Fibroblast of skin of scalp (primary cell): ENCODE measurements around the gene FAM43A.

Source experiments
- DNase-seq: peaks from one replicate; pipeline ENCODE4 v3.0.0-alpha.2; 2013

The FAM43A gene

DNA sequence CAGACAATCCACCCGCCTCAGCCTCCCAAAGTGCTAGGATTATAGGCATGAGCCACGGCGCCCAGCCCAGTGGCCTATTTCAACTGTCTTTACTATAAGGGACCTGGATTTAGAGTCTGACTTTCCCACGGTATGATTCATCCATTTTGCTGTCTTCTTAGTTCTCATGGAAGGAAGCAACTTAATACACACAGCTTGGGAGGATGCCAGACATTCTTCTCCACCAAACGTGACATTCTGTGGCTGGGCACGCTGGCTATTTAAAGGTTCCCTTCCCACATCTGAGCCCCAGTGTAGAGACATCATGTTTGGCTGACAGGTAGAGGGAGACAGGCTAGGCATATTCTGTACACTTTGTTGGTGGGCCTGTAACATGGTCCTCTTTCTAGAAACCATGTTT is 26.2 kb downstream of the FAM43A start:
- DNase-seq, result peak; percentile 98

- DNase-seq, result peak; percentile 50
Measured at GRCh38 chr3:194713299-194714136, 27.8 kb downstream of the FAM43A start.

- peak; percentile 67 for DNase-seq
Measured at GRCh38 chr3:194714137-194714455, 28.4 kb downstream of the FAM43A start.

GRCh38 chr3:194714564-194714963 is 28.9 kb downstream of the FAM43A start:
- DNase-seq, result peak; percentile 20

- no peak for DNase-seq
Measured at GRCh38 chr3:194715022-194715800, 29.5 kb downstream of the FAM43A start.

- DNase-seq, result no peak
Measured at GRCh38 chr3:194718079-194718478, 32.4 kb downstream of the FAM43A start.

GRCh38 chr3:194720048-194720447 is 34.4 kb downstream of the FAM43A start:
- DNase-seq, result no peak

DNA sequence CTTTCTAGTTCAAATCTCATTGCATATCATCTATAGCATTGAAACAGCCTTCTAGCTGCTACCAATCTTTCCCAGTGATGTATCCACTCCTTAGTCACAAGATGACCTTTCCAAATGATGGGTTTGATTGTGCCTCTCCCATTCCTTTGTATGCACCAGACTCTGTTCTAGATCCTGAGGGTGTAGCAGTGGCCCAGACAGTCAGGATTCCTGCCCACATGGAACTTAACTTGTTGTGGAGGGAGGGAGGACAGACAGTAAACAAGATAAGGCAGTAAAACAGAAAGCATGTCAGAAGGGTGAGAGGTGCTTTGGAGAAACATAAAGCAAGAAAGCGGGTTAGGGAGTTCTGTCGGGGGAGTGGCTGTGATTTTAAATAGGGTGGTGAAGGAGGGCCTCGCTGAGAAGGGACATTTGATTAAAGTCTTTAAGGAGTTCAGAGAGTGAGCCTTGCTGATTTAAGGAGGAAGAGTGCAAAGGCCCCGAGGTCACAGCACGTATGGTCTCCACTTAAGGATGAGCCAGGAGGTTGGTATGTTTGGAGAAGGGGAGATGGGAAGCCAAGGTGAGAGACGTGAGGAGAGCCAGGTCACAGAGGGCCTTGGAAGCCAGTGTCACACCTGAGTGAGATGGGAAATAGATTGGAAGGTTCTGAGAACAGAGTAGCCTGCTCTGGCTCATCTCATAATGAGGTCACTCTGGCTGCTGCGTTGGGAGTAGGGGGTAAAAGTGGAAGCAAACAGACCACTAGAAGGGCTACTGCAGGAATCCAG is 38.3 kb downstream of the FAM43A start:
- DNase-seq, result no peak

- DNase-seq, result no peak
Measured at GRCh38 chr3:194725346-194725745, 39.7 kb downstream of the FAM43A start.

- no peak for DNase-seq
Measured at GRCh38 chr3:194727435-194728128, 41.9 kb downstream of the FAM43A start.

GRCh38 chr3:194728986-194729385 is 43.3 kb downstream of the FAM43A start:
- no peak for DNase-seq

DNA sequence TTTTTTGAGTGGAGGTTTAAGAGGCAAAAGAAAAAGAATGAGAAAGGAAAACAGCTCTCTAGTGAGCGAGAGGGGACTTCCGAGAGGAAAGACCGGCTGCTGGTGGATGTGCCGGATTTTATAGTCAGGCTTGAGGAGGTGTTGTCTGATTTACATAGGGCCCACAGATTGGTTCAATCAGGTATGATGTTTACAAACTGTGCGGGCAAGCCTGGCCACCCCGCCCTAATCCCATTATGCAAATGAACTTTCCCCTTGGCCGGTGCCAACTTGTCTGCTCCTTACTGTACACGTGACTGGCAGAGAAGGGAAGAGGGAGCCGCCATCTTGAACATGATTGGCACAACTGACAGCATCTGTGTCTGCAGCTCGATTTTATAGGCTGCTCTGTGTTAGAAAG is 44.7 kb downstream of the FAM43A start:
- DNase-seq, result no peak

GRCh38 chr3:194731506-194732073 is 45.9 kb downstream of the FAM43A start:
- DNase-seq, result no peak

GRCh38 chr3:194732617-194733016 is 46.9 kb downstream of the FAM43A start:
- peak; percentile 37 for DNase-seq

- no peak for DNase-seq
Measured at GRCh38 chr3:194736277-194736895, 50.7 kb downstream of the FAM43A start.

DNA sequence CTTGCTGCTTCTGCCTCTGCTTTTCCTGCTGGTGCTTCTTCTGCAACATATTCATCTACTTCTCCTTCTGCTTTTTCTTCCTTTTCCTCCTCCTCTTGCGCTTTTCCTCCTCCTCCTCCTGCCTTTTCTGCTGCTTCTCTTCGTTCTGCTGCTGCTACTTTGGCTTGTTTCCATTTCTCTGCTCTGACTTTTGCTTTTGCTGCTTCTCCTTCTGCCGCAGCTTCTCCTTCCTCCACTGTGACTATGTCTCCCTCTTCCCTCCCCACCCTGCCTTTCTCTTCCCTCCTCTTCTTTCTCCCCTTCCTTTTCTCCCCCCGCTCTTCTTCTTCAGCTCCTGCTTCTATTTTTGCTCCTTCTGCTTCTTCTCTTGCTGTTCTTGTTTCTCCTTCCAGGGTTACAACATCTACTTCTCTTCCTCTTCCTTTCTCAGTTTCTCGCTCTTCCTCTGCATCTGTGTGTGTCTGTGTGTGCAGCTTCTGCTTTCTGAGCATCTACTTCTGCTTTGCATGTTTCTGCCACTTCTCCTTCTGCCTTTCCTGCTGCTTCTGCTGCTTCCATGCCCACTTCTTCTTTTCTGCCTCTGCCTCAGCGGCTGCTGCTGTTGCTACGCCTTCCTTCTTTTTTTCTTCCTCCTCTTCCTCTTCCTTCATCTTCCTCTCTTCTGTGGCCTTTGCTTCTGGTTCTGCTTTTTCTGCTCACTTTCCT is 51.4 kb downstream of the FAM43A start:
- no peak for DNase-seq
